NCI-H82 (cell line): ENCODE data around the gene DIP2B.

ENCODE experiments used
- DNase-seq: peaks from one replicate; lab custom pipeline; 2025; lab: John Stamatoyannopoulos, UW

Gene DIP2B

DNA sequence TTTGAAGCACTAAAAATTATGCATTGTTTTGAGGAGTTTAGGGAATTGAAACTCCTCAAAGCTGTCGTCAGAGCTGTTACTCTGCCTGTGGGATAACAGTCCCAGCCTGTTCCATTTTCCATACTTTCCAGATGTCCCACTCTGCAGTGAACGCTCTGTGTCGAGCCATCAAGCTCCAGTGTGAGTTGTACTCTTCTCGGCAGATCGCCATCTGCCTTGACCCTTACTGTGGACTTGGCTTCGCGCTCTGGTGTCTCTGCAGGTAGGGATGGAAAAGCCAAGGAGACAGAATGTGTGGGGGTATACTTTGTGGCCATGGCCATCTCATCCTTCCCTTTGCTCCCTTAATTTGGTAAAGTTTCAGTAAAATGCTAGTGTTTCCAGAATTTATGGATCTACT, 223.6 kb downstream of the DIP2B start:
- DNase-seq, result no peak

DNA sequence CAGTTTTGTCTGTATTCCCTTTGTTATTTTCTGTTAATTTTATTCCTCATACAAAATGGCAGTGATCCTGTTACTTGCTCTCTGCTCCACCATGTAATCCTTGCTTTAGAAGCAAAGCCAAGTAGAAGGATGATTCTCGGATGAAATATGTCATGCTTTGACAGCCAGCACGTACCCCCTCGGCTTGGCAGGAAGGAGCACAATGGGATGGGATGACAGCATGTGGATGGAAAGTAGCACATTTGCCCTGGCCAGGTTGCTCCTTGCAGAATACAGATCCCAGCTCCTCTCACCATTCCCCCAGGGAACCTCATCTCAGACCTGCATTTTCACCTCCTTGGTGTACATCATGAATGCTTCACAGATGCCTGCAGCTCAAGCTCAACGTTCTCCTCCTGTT, 224.1 kb downstream of the DIP2B start:
- DNase-seq, result no peak

DNA sequence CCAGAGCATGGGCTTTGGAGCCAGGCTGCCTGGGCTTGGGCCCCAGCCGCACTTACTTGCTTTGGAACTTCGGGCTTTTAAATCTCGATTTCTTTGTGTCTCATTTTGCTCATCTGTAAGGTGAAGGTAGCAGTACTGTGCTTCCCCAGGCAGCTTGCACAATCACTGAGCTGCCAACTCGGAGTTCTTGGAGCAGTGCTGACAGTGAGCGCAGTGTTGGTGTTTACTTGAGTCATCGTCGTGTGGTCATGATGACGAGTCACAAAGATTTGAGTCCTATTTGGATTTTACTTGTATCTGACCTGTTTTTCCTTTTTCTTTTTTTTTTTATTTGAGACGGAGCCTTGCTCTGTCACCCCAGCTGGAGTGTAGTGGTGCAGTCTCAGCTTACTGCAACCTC, 227.8 kb downstream of the DIP2B start:
- DNase-seq, result no peak

DNA sequence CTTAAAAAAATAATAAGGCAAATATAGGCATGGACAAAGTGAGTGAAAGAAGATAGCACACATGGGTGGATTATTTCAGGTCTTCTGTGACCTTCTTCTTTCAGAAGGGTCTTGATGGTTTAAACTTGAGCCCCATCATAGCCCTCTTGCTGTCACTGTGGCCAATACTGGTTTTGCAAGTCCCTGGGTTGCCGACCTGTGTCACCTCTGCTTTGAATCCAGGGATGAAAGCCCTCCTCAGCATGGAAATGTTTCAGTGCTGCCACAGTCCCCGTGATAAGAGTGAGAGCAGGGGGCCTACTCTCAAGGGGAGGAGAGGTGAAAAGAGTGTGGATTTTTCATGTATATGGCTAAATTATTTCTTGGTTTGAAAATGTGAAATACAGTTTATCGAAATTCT, 228.9 kb downstream of the DIP2B start:
- DNase-seq, result no peak

DNA sequence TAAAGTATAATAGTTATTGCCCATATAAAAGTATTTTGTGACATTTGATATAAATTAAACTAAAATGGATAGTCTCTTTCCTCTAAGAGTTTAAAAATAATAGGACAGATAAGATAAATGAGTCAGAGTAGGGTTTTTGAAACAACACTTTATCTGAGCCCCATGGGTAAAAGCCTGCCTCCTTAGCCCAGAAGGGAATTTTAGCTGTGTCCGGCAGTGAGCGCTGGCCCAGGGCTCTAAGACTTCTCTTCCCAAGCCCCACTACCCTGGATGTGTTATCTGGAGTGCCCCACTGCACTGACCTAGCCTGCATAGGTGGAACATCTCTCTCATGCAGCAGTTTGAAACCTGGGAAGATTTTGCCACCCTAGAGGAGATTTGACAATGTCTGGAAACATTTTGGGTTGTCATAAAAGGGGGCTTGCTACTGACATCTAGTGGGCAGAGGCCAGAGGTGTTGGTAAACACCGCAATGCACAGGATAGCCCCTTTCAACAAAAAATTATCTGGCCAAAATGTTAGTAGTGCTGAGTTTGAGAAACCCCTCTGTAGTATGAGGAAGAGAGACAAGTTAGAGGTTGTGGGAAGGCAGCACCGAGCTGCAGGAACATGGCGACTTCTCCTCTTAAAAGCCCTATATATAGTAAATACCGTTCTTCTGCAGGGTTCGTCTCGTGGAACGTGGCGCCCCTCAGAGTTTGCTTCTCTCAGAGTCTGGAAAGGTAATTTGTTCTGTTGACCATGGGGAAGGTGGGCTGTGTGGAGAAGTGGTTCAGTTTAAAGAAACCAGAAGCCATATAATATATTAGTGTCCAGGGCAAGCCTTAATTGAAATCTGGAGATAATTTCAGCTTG, 229.9 kb downstream of the DIP2B start:
- DNase-seq, result peak; percentile 69

DNA sequence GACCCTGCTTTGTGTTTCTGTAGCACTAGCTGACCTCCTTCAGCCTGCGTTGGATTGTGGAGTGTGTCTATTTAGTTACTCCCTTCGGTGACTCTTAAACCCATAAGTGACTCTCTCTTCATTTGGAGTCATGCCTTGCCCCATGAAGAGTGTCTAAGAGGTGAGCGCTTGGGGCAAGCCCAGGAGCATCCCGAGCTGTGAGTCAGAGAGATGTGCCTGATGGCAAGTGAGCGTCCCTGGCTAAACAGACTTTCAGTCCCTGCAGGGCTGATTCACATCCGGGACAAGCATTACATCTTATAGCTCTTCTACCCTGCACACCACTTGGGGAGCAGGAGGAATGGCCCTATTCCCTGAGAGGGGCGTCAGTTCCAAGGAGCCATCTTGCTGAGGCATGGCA, 234.8 kb downstream of the DIP2B start:
- no peak for DNase-seq

DNA sequence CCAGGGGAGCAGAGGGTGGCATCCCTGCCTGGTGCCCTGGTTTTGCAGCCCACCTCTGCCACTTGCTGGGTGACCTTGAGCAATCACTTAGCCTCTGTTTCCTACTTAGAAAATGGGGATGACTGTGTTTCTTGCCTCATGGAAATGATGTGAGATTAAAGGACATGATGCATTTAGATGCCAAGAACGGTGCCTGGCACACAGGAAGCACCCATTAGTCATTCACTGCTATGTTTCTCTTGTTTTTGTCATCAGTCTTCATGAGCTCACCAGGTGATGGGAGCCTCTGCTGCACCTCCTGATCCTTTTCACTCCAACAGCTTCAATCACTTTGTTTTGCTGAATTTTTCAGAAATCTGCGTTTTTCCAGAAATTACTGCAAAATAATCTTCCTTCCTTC, 235.5 kb downstream of the DIP2B start:
- no peak for DNase-seq

DNA sequence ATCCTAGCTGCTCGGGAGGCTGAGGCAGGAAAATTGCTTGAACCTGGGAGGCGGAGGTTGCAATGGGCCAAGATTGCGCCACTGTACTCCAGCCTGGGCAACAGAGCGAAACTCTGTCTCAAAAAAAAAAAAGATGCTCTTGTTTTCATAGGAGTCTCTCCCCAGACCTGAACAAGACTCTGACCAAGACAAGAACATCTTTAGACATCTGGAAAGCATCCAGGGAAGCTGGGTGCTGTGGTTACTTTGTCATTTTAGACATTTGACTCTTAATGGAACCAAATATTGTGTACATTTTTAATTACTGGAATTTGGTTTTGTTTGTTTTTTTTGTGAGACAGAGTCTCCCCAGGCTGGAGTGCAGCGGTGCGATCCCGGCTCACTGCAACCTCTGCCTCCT, 238.0 kb downstream of the DIP2B start:
- no peak for DNase-seq

DNA sequence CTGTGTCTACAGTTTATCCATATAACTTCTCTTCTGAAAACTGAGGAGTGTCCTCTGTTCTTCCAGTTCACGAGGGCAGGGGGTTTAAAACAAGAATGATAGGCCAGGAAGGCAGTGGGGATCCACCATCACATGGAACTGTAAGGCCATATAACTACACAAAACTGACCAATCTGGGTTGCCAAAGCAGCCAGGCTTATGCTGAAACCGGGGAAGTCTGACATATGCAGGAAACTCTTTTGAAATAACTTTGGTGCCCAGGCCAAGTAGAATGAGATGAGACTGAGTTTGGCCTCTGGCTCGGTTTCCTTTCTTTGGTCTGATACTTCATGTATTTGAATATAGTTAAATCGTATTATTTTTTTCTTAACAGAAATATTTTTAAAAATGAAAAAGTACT, 241.1 kb downstream of the DIP2B start:
- DNase-seq, result no peak

DNA sequence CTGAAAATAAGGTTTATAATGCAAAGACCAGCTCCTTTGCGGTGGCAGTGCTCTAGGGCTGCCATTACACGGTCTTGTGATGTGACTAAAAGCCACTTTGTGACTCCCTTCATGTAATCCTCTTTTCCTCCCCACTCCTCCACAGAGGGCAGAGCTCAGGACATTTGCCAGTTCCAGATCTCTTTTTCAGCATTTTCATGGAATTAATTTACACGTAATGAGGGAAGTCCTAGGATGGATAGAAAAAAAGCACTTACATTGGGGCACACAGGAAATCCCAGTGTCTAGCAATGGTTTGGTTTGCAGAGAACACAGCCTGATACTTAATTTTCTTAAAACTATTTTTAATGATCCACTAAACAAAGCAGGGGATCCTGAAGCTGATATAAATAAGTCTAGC, 241.6 kb downstream of the DIP2B start:
- DNase-seq, result no peak

DNA sequence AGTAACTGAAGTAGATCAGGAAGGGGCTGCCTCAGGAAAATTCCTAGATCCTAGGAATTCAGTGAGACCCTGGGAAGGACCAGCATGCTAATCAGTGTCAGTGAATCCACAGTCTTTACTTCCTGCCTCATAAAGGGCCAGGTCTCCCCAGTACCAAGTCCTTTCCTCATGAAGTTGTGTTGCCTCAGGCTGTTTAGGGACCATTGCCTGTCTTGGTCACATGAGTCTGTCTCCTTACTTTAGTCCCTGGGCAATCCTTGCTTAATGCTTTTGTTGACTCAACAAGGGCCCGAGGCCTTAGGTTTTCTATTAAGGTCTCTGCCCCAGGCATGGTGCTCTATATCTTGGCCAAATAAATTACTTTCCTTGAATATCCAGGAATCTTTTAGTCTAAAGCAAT, 243.0 kb downstream of the DIP2B start:
- no peak for DNase-seq

DNA sequence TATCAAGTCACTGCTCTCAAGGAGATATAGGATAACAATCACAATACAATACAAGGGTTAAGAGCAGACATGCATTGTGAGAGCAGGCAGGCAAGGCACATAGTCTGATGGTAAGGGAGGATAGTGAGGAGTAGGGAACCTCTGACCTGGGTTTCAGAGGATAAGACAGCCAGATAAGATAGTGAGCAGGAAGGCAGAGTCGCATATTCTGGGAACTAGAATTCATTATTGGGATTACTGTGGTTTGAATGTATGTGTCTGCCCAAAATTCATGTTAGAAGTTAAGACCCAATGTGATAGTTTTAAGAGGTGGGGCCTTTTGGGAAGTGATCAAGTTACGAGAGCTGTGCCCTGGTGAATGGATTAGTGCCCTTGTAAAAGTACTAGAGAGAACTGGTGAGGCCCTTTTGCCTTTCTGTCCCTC, 244.7 kb downstream of the DIP2B start:
- DNase-seq, result no peak

DNA sequence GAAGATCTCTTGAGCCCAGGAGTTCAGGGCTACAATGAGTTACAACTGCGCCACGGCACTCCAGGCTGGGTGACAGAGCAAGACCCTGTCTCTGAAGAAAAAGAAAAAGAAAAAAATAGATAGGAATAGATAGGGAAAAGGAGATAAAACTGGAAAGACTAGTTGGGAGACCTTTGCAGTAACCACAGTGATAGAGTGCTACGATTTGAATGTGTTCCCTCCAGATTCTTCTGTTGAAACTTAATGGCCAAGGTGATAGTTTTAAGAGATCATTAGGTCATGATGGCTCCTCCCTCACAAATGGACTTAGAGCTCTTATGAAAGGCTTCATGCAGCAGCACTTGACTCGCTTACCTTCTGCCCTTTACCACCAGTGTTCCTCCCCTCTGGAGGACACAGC, 245.6 kb downstream of the DIP2B start:
- no peak for DNase-seq

DNA sequence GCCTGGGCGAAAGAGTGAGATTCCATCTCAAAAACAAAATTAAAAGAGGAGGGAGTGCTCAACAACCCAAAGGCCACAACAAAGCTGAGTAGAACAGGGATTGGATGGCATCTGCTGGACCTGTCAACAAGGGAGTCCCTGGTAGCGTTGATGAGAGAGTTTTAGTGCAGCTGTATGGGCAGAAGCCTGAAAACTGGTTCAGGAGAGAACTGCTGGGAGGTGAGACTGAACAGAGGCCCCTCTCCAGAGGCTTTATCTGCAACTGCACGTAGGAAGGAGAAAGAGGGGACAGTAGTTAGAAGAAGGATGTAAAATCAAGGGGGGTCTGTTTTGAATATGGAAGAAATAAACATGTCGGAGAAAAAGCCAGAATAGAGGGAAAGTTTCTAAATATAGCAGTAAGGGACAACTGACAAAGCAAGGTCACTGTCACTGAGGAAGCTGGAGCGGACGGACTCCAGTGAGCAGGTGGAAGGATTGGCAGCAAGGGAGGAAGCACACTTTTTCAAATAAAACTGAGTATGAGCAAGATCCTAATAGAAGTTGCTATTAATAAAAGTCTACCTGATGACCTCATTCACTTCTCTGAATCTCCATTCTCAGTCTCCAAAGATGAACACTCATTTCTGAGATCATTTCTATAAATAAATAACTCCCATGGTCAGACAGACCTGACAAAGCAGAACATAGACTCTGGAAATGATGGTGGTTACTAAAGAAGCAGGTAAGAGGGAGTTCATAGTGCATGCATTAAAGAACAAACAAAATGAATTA, 247.3 kb downstream of the DIP2B start:
- DNase-seq, result no peak

DNA sequence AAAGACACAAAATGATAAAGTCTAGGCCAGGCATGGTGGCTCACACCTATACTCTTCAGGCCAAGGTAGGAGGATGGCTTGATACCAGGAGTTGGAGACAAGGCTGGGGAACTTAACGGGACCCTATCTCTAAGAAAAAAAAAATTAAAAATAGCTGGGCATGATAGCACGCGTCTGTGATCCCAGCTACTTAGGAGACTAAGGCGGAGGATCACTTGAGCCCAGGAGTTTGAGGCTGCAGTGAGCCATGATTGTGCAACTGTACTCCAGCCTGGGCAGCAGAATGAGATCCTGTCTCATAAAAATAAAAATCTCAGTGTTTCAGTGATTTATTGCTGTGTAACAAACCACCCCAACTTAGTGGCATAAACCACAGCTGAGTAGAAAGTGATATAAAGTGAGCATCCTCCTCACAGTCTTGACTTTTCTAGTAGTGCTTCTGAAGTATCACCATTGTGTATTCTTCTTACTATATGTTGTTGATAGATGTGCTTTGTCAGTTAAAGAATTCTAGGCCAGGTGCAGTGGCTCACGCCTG, 248.5 kb downstream of the DIP2B start:
- DNase-seq, result no peak

DNA sequence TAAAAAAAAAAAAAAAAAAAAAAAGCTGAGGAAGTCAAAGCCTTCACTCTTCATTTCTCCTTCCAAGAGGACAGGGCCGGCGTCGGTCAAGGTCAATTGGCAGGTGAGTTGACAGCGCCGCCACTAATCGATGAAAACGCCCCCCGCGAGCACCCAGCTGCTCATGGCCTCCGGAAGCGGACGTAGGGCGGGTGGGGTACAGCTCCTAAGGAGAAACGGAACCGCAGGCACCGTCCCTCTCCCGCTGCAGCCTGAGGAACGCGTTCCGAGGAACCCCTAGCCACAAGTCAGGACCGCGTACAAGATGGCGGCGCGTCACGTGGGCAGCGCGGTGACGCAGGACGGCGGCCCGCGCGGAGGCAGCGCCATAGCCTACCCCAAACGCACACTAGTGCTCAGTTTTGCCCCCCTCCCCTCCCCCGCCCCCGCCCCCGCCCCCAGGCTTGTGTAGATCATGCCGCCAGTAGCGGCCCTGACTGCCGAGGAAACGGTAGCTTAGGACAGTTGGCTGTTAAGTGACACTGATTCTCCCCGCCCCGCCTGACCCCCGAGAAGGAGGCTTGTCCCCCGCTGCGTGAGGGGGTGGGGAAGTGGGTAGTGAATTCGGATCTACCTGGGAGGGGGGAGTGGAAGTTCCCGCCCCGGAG, 259.0 kb downstream of the DIP2B start, which contains the start of gene ATF1:
Gene ATF1, plus strand, starts transcription at position 463 of the 647 bp plus-strand sequence. CDS start 16,045 bp downstream, outside the sequence.
- peak; percentile 96 for DNase-seq

DNA sequence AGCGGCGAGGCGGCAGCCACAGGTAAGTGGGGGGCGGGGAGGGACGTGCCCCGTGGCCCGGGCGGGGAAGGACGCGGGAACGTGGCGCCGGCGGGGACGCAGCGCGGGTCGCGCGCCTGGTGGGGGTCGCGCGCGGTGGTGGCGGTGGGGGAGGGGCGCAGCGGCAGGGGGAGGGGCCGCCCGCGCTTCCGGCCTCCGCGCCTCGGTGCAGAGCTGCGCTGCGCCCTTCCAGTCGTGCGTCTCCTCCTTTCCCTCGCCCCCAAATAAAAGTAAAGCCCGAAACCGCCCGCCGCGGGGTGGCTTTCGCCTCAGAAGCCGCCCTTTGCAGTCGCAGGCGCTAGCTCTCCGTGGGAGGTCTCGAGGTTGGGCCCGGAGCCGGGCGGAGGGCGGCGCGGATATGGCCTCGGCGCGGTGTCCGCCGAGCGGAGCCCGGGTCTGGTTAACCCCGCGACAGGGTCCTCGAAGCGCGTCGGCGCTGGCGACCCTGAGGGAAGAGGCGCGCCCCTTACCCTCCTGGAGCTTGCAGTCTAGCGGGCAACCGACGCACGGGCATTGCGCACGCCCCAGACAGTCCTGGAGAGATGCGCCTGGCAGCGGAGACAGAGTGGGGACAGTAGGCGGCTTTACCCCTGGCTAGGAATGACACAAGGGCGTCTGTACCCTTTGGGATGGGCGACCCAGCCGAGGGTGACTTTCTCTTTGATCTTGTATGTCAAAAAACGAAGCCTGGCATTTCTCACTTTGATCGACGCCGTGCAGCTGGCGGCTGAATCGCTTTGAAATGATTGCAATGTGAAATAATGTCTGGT, 259.7 kb downstream of the DIP2B start:
- DNase-seq, result peak; percentile 63

DNA sequence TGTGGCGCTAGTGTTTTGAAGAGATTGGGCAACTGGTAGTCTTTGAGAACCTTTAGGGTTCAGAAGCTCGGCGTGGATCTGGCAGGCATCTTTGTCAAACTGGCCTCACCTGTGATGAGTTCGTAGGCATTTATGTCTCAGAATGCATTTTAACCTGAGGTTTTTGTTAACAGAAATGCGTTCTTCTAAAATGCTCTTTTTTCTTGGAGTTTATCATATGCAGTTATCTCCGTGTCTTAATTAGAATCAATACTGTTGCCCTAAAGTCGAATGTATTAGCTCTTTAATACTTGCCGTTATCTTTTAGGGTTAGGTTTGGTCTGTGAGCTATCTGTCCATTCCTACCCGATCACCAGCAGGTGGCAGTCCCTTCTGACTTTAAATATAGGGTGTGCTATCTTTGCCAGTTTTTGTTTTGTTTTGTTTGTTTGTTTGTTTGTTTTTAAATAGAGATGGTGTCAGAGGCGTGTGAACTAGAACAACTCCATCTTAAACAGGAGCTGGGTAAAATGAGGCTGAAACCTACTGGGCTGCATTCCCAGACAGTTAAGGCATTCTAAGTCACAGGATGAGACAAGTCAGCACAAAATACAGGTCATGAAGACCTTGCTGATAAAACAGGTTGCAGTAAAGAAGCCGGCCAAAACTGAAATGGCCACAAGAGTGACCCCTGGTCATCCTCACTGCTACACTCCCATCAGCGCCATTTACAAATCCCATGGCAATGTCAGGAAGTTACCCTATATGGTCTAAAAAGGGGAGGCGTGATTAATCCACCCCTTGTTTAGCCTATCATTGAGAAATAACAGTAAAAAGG, 260.5 kb downstream of the DIP2B start:
- DNase-seq, result peak; percentile 69

DNA sequence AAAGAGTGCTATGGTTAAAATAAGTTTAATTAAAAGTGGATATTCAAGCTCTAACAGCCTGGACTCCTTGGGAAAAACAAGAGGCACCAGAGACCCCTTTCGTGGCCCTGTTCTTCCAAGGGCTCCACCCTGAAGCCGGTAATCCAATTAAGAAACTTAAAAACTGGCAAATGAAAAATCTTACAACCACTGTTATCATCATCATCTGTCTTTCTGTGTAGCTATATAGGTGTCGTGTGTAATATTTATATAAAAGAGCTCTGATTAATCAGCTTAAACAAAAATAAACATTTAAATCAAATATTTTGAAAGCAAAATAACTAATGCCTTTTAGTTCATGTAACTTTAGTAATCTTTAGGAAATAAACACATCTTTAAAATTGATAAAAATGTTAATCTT, 263.6 kb downstream of the DIP2B start:
- peak; percentile 63 for DNase-seq

DNA sequence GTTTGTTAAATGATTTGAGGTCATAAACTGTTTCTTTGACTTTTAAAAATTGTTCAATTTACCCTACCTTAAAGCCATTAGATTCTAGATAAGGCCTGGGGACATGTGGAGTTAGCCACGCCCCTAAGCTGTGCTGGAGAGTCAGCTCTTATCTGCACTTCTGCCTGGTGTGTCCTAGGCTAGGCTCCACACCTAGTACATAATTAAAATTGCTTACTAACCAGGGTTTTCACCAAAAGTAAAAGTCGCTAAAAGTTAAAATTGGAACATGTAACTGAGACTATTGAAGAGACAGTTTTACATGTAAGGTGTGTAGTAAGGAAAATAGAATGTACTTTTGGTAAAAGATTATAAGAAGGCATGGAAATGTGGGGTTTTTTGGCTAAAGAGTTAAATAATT, 264.0 kb downstream of the DIP2B start:
- DNase-seq, result peak; percentile 77

DNA sequence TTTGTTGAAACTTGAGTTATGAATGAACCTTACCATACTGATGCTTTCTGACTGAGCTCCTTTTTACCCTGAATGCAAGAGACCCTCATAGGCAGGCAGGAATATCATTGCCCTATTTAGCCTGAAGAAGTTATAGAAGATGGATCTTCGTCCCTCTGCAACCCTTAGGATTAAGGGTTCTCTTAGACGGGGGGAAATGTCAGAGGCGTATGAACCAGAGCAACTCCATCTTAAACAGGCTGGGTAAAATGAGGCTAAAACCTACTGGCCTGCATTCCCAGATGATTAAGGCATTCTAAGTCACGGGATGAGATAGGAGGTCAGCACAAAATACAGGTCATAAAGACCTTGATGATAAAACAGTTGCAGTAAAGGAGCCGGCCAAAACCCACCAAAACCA, 266.6 kb downstream of the DIP2B start:
- DNase-seq, result no peak
